Activated T-helper 1 cell treated with Interleukin-2 at 50 U/mL for 16 hours (primary cell): Measurements from ENCODE around the gene ENDOG.
"Not testable (repeated sequence)": the region's sequence is repeated elsewhere in the genome, so short reads cannot be mapped to it uniquely, and the experiment has no call there.

Experiments
- DNase-seq: peaks from one replicate; pipeline ENCODE4 v3.0.0-alpha.2; 2020; ENCODE audit warnings: low read depth

The ENDOG gene

DNA sequence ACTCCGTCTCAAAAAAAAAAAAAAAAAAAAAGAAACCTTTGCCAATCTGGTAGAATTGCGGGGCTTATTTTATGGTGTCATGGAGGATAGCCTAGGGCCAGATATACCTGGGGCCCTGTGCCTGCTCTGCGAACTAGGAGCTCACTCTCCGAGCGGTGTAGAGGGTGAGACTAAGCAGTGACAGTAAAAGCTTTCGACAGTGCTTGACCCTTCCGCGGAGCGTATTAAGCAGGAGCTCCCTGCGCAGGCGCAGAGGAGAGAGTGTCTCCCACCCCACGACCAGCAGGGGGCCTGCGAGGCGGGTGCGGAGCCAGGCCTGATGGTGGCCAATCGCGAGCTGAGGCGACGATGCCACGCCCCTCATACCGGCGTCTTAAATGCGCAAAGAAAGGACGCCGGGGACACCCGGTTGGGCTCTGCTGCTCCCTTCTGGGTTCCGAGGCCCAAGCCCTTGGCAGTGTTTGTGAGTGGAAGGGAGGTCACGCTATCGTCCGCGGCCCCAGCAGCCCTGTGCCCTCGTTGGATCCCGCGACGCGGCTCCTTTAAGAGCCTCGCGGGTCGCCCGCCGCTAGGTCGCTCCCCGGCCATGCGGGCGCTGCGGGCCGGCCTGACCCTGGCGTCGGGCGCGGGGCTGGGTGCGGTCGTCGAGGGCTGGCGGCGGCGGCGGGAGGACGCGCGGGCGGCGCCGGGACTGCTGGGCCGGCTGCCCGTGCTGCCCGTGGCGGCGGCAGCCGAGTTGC lies at the start of gene ENDOG:
TSS of gene ENDOG (plus strand) at position 402 of the 740 bp plus-strand sequence. CDS start at position 587, 185 bp downstream.
- DNase-seq: peak; percentile 96

DNA sequence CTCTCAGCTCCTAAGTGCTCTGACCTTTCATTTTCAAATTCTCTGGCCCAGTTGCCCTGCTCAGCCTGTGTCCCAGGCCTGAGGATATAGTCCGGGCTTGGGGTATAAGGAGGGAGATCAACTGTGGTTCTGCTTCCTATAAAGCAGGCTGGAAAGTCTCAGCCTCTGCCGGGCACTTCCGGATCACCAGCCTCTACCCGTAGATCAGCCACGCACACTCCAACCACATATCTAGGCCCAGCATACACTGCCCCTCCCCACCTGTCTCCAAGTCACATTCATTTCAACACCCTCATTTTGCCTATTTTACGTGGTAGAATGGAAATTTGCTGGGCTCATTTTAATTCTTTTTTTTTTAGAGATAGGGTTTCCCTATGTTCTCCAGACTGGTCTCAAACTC lies 49.7 kb upstream of the ENDOG start:
- no peak for DNase-seq

DNA sequence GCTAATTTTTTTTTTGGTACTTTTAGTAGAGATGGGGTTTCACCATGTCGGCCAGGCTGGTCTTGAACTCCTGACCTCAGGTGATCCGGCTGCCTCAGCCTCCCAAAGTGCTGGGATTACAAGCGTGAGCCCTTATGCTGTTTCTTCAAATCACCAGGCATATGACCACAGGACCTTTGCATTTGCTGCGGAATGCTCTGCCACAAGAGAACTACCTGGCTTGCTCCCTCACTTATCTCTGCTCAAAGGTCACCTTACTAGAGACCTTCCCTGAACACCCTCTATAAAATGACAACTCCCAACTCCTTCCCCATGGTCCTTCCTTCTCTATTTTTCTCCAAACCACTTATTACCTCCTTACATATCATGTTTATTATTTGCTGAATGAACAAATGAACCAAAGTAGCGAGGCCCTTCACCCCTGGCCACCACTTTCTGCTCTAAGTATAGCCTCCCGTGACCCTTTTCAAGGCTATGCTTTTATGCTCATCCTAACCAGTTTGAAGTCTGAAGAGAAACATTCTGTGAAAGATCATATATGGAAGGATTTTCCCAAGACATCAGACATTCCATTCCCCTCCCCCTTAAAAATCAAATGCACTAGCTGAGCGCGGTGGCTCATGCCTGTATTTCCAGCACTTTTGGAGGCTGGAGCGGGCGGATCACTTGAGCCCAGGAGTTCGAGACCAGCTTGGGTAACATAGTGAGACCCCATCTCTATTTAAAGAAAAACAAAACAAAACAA lies 47.8 kb upstream of the ENDOG start:
- no peak for DNase-seq

DNA sequence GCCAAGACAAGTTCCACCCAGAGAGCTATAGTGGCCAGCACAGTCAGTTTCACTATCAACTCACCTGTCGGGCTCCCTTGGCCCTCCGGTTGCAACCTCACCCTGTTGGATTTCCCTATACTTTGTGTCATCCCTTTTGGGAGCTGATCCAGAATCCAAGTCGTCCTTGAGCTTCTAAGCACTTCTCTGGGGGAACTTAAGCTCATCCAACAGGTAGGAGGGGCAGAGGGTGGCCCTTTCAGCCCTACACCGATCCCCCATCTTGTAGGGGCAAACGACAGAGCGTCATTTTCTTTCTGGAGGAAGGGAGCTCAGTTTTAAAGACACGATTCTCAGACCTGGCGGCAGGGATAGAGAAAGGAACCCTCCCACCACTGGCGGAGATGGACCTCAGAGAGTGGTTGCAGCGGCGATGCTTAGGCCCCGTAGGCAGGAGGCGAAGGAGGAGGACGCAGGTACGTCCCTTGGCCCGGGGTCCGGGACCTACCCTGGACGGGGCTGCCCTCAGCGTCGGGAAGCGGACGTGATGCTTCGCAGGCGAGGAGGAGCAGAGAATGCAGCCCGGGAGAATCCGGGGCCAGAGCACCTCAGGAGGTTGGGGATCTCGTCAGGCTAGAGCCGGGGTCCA lies 47.1 kb upstream of the ENDOG start:
- no peak for DNase-seq

DNA sequence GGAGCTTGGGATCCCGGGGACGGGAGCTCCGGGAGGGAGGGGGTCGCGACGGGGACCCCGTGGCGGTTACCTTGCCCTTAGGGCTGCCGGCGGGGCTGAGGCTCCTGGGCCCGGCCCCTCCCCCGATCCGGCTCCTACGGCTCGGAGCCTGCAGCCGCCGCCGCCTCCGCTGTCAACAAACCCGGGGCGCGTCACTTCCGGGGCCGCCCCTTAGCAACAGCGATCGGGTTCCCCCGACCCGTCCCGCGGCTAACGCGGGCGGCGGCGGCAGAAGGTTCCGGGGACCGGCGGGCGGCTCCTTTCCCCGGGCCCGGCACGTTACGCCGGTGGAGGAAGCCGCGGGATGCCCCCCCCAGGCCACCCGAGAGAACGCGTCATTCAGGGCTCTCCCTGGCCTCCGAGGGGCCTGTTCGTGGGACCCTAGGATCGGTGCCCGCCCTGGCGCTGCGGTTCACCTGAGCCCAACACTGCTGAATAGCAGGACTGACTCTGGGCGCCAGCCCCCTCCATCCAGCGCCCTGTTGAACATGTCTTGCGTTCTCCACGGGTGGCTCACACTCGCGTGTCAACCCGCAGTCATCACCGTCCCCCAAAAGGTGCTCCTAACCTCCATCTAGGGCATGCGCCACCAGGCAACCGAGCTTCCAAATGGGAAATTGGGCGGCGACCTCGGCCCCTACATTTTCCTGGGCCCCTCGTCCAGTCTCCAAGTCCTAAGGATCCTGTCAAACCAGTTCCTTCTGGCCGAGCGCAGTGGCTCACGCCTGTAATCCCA lies 46.4 kb upstream of the ENDOG start, which contains the start of gene ZER1:
TSS of gene ZER1 (minus strand) at position 183 of the 775 bp plus-strand sequence. CDS start 16,362 bp downstream, outside the sequence.
- peak; percentile 91 for DNase-seq

DNA sequence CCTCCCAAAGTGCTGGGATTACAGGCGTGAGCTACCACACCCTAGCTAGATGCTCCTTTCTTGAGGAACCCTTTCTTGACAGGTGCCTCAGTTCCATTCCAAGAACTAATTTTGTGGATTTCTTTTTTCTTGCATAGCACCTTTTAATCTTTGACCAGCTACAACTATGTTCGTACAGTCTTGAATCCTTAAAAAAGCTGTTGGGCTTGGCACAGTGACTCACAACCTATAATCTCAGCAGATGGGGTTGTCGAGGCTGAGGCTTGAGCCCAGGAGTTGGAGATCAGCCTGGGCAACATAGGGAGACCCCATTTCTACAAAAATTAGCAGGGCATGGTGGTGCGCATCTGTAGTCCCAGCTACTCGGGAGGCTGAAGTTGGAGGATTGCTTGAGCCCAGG lies 45.3 kb upstream of the ENDOG start:
- no peak for DNase-seq

DNA sequence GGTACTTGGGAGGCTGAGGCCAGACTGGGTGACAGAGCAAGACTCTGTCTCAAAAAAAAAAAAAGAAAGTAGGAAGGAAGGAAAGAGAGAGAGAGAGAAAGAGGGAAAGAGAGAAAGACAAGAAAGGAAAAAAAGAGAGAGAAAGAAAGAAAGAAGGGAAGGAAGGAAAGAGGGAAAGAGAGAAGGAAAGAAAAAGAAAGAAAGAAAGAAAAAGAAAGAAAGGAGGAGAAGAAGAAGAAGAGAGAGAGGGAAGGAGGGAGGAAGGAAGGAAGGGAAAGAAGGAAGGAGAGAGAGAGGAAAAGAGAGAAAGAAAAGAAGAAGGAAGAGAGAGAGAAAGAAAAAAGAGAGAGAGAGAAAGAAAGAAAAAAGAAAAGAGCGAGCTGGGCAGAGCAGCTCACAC lies 43.5 kb upstream of the ENDOG start:
- DNase-seq: no peak

DNA sequence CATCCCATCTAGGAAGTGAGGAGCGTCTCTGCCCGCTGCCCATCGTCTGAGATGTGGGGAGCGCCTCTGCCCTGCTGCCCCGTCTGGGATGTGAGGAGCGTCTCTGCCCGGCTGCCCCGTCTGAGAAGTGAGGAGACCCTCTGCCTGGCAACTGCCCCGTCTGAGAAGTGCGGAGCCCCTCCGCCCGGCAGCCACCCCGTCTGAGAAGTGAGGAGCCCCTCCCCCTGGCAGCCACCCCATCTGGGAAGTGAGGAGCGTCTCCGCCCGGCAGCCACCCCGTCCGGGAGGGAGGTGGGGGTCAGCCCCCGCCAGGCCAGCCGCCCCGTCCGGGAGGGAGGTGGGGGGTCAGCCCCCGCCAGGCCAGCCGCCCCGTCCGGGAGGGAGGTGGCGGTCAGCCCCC lies 38.2 kb upstream of the ENDOG start:
- DNase-seq: not testable (repeated sequence)

DNA sequence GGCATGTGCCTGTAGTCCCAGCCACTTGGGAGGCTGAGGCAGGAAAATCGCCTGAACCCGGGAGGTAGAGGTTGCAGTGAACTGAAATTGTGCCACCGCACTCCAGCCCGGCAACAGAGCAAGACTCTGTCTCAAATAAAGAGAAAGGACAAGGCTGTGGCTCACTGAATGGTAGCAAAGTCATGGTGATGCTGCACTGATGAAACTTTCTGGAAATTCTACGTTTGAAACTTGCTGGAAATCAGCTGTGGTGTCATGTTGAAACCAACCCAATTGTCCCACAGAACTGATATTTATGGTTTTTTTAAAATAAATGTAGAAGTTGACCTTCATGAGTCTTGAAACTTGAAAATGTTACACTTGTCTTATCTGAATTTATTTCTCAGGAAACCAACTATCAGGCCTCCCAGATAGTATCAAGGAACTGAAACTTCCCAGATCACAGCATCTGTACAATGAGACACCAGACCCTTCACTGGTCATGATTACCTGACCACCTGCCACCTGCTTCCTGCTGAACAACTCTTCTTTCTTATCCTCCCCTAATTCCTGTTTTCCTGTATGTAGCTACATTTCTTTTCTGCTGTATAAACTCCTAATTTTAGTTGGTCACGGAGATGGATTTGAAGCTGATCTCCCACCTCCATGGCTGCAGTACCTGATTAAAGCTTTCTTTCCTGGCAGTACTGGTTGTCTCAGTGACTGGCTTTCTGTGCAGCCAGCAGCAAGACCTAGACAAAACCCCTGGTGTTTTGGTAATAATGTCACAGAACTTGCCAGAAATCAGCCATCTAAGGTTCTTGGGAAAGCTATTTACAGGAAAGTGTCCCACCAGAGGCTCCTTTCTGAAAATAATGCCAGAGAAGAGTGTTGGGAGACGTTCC lies 36.9 kb upstream of the ENDOG start:
- no peak for DNase-seq

DNA sequence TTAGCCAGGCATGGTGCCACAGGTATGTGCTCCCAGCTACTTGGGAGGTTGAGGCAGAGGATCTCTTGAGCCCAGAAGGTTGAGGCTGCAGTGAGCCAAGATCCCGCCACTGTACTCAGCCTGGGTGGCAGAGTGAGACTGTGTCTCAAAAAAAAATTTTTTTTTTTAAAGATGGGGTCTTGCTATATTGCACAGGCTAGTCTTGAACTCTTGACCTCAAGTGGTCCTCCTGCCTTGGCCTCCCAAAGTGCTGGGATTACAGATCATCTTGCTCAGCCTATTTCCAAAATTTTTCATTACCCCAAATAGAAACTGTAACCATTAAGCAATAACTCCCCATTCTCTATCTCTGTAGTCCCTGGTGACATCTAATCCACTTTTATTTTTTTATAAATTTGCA lies 35.6 kb upstream of the ENDOG start:
- no peak for DNase-seq

DNA sequence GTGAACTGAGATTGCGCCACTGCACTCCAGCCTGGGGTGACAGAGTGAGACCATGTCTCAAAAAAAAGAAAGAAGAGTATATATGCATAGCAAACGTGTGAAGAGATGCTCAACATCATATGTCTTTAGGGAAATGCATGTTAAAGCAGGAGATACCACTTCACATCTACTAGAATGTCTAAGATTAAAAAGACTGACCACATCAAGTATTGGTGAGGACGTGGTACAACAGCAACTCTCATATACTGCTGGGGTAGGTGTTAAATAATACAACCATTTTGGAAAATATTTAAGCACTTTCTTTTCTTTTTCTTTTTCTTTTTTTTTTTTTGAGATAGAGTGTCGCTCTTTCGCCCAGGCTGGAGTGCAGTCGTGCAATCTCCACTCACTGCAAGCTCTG lies 32.9 kb upstream of the ENDOG start:
- DNase-seq: no peak

DNA sequence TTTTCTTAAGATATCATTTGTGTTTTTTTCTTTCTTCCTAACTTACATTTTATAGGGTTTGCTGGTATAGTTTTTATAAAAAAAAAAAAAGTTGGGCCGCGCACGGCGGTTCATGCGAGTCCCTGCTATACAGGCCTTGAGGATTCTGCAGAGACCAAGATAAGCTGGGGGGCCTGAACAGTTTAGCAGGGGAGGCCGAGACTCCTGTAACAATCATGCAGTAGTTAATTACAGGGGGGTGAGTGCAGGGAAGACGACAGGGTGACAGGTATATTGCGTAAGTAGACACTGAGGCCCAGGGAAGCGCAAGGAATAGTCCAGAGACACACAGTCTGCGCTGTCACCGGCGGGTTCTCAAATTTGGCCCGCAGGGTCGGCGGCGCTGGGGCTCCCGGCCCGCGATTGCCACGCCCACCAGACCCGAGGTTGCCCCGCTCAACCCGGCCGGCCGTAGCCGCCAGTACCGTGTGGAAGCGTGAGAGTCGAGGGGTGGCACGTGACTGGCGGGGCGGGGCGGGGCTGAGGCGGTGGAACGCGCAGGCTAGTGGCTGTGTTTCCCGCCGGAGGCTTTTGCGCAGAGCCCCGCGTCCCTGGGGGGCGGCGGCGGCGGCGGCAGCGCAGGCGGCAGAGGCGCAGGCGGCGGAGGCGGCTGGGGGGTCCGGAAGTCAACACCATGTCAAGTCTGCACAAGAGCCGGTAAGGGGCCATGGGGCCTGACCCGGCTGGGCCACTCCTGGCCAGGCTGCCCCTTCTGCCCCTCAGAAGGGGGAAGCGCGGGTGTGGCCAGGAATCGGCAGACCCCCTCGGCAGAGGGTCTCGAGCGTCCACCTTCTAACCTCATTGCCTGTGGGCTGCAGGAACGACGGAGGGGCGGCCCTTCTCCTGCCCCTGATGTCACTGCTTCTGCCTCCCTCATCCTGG lies 31.4 kb upstream of the ENDOG start, which contains the start of gene TBC1D13:
TSS of gene TBC1D13 (plus strand) at position 573 of the 921 bp plus-strand sequence. CDS start at position 674, 101 bp downstream.
- peak; percentile 84 for DNase-seq

DNA sequence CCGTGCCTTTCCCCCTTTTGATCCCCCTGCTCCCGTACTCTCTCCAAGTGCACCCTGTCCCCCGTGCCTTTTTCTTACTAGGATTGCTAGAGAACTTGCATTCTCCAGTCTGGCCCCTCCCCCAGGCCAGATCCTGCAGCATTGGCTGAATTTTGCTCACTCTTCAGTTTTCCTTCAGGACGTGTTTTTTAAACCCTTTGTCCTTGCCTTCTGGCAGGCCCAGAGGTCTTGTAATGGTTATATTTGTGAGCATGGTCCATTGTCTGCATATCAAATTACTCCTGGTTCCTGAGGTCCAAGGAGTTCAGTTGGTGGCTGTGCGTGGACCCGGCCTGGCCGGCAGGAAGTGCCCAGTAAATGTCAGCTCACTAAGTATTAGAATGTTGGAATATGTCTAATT lies 30.6 kb upstream of the ENDOG start:
- DNase-seq: no peak

DNA sequence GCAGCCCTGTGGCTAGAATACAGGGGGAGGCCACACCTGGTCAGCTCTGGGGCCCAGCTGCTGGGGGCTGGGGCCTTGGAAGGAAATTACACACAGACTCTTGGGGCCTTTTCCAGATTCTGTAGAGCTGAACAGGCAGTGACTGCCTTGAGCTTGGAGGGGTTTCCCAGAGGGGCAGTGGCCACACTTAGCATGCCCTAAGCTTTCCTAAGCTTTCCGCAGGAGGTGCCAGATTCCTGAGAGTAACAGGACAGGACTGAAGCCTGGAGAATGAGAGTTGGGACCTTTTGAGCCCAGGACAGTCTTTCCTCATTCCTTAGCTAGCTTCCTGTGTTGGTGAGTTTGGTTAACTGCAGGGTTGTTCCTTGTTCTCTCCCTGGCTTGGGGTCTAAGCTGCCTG lies 29.9 kb upstream of the ENDOG start:
- DNase-seq: no peak

DNA sequence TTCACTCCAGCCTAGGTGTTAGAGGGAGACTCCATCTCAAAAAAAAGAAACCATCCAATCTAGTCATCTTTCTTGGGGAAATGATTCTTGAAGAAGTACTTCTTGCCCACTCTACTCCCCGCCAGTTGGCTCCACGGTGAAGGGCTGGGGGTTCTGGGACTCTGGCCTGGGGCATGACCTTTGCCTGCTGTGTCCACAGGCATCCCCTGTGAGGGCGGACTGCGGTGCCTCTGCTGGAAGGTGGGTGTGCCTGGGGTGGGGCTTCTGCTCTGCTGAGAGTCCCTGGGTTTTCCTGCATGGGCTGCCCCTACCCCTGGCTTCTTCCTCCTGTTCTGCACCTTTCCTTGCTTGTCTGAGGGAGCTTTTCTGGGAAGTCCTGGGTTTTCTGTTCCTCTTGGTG lies 27.8 kb upstream of the ENDOG start:
- DNase-seq: no peak

DNA sequence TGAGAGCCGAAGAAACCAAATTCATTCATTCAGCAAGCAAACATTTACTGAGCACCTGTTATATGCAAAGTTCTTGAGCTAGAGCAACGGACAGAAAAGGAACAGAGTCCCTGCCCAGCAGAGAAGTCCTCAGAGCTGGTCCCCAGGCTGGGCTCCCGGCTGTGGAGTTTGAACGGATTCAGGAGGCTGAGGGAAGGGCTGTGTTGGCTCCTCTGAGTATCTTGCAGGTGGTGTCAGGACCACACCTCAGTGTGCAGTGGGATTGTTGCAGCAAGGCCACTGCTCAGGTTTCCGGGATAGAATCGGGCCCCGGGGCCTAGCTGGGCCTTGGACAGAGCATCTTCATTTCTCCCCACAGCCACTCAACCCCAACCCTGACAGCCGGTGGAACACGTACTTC lies 26.2 kb upstream of the ENDOG start:
- DNase-seq: no peak

DNA sequence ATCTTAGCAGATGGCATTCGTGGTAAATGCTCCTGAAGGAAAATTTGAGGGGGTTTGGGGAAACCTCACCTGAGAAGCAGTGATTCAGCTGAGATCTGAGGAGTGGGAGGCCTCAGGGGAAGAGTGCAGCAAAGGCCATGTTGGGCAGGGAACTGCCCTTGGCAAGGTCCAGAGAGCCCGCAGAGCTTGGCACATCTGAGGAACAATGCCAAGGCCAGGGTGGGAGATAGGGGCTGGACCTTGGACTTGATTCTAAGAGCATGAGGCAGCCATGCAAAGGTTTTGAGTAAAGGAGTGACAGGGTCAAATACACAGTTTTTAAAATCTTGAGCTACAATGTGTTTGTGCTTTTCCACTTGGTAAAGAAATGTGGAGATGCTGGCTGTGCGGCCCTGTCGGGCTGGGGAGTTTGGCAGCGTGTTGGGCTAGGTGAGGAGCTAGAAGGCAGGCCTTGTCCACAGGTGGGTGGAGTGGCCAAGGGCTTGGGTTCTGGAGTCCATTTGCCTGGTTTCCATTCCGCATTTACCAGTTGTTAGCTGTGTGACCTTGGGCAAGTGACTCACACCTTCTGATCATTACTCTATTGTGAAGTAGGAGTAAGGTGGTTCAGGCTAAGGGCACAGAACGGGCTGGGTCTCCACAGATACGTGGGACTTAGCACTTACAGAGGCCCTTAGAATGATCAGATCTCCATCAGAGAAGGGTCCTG lies 25.2 kb upstream of the ENDOG start:
- DNase-seq: no peak

DNA sequence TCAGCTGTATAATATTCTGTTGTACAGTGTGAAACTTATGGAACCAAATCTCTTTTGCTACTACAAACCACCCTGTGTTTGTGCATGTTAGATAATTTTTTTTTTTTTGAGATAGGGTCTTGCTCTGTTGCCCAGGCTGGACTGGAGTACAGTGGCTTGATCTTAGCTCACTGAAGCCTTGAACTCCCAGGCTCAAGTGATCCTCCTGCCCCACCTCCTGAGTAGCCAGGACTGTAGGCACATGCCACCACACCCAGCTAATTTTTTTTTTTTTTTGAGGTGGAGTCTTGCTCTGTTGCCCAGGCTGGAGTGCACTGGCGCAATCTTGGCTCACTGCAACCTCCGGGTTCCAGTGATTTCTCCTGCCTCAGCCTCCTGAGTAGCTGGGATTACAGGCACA lies 23.3 kb upstream of the ENDOG start:
- DNase-seq: not testable (repeated sequence)

DNA sequence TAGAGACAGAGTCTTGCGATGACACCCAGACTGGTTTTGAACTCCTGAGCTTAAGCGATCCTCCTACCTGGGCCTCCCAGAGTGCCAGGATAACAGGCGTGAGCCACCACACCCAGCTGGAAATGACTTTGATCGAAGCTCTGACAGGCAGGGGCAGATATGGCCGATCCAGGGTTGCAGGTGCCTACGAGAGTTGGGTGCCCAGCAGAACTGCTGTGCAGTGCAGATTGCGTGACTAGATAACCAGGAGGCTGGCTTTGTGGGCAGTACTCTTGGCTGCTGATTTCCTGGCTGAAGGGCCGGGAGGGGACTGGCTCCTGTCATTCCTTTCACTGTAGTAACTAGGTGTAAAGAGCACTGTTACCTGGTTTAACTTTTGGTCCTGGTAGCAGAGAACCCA lies 19.4 kb upstream of the ENDOG start:
- DNase-seq: no peak
